OCI-M1 (cell line): ENCODE results near the gene PTPRE.

Experiments used
- DNase-seq: peaks from one replicate; lab custom pipeline; 2025; lab: John Stamatoyannopoulos, UW

The PTPRE gene

GRCh38 chr10:128046156-128046952, 139.5 kb downstream of the PTPRE start:
- DNase-seq, result no peak

- DNase-seq, result no peak
Observed at GRCh38 chr10:128046953-128047290, 140.0 kb downstream of the PTPRE start.

- DNase-seq, result peak; percentile 13
Observed at GRCh38 chr10:128047351-128047750, 140.4 kb downstream of the PTPRE start.

- no peak for DNase-seq
Observed at GRCh38 chr10:128047991-128048818, 141.3 kb downstream of the PTPRE start.

- DNase-seq, result no peak
Observed at GRCh38 chr10:128048819-128049210, 141.9 kb downstream of the PTPRE start.

- DNase-seq, result no peak
Observed at GRCh38 chr10:128049226-128050120, 142.6 kb downstream of the PTPRE start.

- no peak for DNase-seq
Observed at GRCh38 chr10:128050121-128050516, 143.2 kb downstream of the PTPRE start.

GRCh38 chr10:128050936-128051335, 144.0 kb downstream of the PTPRE start:
- no peak for DNase-seq

- no peak for DNase-seq
Observed at GRCh38 chr10:128051548-128051947, 144.6 kb downstream of the PTPRE start.

GRCh38 chr10:128052696-128053095, 145.8 kb downstream of the PTPRE start:
- DNase-seq, result no peak

GRCh38 chr10:128053356-128053755, 146.5 kb downstream of the PTPRE start:
- no peak for DNase-seq

GRCh38 chr10:128054163-128054970, 147.5 kb downstream of the PTPRE start:
- peak; percentile 32 for DNase-seq

- no peak for DNase-seq
Observed at GRCh38 chr10:128055061-128055868, 148.4 kb downstream of the PTPRE start.

GRCh38 chr10:128056303-128057050, 149.6 kb downstream of the PTPRE start:
- no peak for DNase-seq

GRCh38 chr10:128058106-128058749, 151.3 kb downstream of the PTPRE start:
- no peak for DNase-seq

- DNase-seq, result no peak
Observed at GRCh38 chr10:128058750-128059134, 151.8 kb downstream of the PTPRE start.

GRCh38 chr10:128059266-128059981, 152.5 kb downstream of the PTPRE start:
- DNase-seq, result no peak

- no peak for DNase-seq
Observed at GRCh38 chr10:128059982-128060293, 153.0 kb downstream of the PTPRE start.
